K562 (cell line): ENCODE data around the gene FAM199X. TPM values are rescaled to one million over a fixed set of nuclear protein-coding genes. Genes with fewer than 3 reads are reported as not detected.

Source experiments
- E2F4 ChIP-seq: sonication (generic); formaldehyde crosslinking; IDR thresholded peaks from 2 replicates; pipeline ENCODE4 v1.8.0; 2022; ENCODE audit warnings: mild to moderate bottlenecking, low read depth, missing genetic modification reagents
- ETS2 ChIP-seq: IDR thresholded peaks from 2 replicates; pipeline ENCODE4 v1.6.1; 2016; ENCODE audit warnings: borderline replicate concordance, missing genetic modification characterization, mild to moderate bottlenecking, moderate library complexity, missing compliant biosample characterization; ENCODE audit not compliant: poor library complexity, severe bottlenecking
- HDAC2 ChIP-seq: fragments of 450-650 bp; IDR thresholded peaks from 2 replicates; pipeline ENCODE4 v1.6.1; 2016; ENCODE audit warnings: mild to moderate bottlenecking
- HMG20A ChIP-seq: fragments of 450-650 bp; formaldehyde crosslinking; conservative IDR thresholded peaks from 2 replicates; pipeline ENCODE4 v1.4.0; 2020; ENCODE audit warnings: mild to moderate bottlenecking, mixed read lengths
- JUNB ChIP-seq: fragments of 450-650 bp; formaldehyde crosslinking; conservative IDR thresholded peaks from 2 replicates; pipeline ENCODE4 v1.4.0; 2020; ENCODE audit warnings: mild to moderate bottlenecking
- MLX ChIP-seq, 2 experiments: fragments of 450-650 bp in 1 of 2; sonication (generic) in 1 of 2; formaldehyde crosslinking; conservative IDR thresholded peaks; 2 replicates each; pipeline versions ENCODE4 v1.4.0 to v1.8.1; 2020 to 2022; ENCODE audit warnings: mild to moderate bottlenecking in 1 of 2, missing genetic modification reagents in 1 of 2
- NCOR1 ChIP-seq: fragments of 450-650 bp; IDR thresholded peaks from 2 replicates; pipeline ENCODE4 v1.6.1; 2016; ENCODE audit warnings: mild to moderate bottlenecking, moderate library complexity
- NR2F6 ChIP-seq: fragments of 450-650 bp; formaldehyde crosslinking; IDR thresholded peaks from 2 replicates; pipeline ENCODE4 v1.4.0; 2020; ENCODE audit warnings: mild to moderate bottlenecking
- RNF219 ChIP-seq: fragments of 250-450 bp; sonication (Bioruptor Pico); IDR thresholded peaks from 2 replicates; pipeline ENCODE4 v1.5.0; 2022; ENCODE audit warnings: mild to moderate bottlenecking
- ZBTB2 ChIP-seq: fragments of 450-650 bp; IDR thresholded peaks from 2 replicates; pipeline ENCODE4 v1.6.1; 2016; ENCODE audit warnings: antibody characterized with exemption
- polyA plus RNA-seq, 8 experiments: library from polyadenylated mRNA; depleted of rRNA in 4 of 8; stranded (reverse) in 5 of 8; unstranded in 3 of 8; fragments of >200 nt; fragmentation: Nextera tagmentation in 2 of 8; fragmentation: Illumina TruSeq in 1 of 8; extraction: Ambion mirVana in 2 of 8; extraction: Trizol in 1 of 8; gene quantifications; 2 replicates each; pipeline versions ENCODE4 v1.2.1 to v1.2.3, GENCODE V29; 2011 to 2014; ENCODE audit warnings: inconsistent platforms in 1 of 8, missing spikeins in 1 of 8
- total RNA-seq, 7 experiments: library from RNA; depleted of rRNA in 6 of 7; stranded (reverse); fragments of >200 nt in 6 of 7; fragmentation: Illumina TruSeq in 2 of 7; extraction: Trizol in 2 of 7; gene quantifications; 2 replicates each; pipeline versions ENCODE4 v1.2.1 to v1.2.3, GENCODE V29; 2011 to 2021; ENCODE audit warnings: low replicate concordance in 1 of 7
- TF ChIP-seq, protein P1 (sequence below): fragments of 250-450 bp; sonication (Bioruptor Pico); IDR thresholded peaks from 2 replicates; pipeline ENCODE4 v1.9.0; 2021; ENCODE audit warnings: mild to moderate bottlenecking
- TF ChIP-seq, protein P2 (sequence below): fragments of 250-450 bp; sonication (Bioruptor Pico); IDR thresholded peaks from 2 replicates; pipeline ENCODE4 v1.5.0; 2020; ENCODE audit warnings: mild to moderate bottlenecking

The FAM199X gene
- total and polyA plus RNA-seq, 9 of the 15 experiments (the other 6 are each of a cell fraction or from before 2014, with no cell fraction given), result 4.6 to 22.2 (median 13.7) TPM

DNA sequence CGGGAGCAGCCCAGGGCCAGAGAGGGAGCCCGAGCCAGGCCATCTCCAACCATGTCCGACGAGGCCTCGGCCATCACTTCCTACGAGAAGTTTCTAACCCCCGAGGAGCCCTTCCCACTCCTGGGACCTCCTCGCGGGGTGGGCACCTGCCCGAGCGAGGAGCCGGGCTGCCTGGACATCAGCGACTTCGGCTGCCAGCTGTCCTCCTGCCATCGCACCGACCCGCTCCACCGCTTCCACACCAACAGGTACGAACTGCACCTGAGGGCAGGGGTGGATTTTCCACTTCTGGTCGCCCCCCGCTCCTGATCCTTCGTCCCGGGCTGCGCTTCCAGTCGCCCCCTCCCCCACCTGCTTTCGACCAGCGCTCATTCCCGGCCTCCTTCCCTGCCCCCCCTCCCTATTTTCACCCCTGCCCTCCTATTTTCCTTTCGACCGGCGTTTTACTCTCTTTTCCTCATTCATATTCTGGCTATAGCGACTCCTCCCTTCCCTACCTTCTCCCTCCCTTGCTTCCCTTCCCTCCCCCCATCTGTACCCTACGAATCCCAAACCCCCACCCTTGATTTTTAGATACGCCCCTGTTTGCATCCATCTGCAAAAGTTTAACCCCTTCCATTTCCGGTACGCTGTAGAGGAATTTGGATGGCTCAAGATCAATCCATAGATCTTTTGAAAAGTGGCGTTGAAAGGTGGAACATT is 633 bp downstream of the FAM199X start (continued):
- no peak for TF ChIP-seq ZBTB2
- TF ChIP-seq ETS2 (tag), result no peak
- no peak for TF ChIP-seq MLX (CRISPR knock-in tag; conservative IDR thresholded peaks at IDR 0.05)
- no peak for TF ChIP-seq RNF219 (CRISPR knock-in tag)
- no peak for TF ChIP-seq JUNB (CRISPR knock-in tag)
- TF ChIP-seq, protein P1, sequence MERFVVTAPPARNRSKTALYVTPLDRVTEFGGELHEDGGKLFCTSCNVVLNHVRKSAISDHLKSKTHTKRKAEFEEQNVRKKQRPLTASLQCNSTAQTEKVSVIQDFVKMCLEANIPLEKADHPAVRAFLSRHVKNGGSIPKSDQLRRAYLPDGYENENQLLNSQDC (CRISPR knock-in tag), result no peak
- no peak for TF ChIP-seq E2F4 (CRISPR knock-in tag)
- TF ChIP-seq, protein P2, sequence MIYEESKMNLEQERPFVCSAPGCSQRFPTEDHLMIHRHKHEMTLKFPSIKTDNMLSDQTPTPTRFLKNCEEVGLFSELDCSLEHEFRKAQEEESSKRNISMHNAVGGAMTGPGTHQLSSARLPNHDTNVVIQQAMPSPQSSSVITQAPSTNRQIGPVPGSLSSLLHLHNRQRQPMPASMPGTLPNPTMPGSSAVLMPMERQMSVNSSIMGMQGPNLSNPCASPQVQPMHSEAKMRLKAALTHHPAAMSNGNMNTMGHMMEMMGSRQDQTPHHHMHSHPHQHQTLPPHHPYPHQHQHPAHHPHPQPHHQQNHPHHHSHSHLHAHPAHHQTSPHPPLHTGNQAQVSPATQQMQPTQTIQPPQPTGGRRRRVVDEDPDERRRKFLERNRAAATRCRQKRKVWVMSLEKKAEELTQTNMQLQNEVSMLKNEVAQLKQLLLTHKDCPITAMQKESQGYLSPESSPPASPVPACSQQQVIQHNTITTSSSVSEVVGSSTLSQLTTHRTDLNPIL (CRISPR knock-in tag), result no peak
- no peak for TF ChIP-seq NR2F6 (CRISPR knock-in tag)
- TF ChIP-seq HMG20A (CRISPR knock-in tag), result no peak
- TF ChIP-seq HDAC2, result no peak
- no peak for TF ChIP-seq NCOR1
- TF ChIP-seq, all 486 proteins: peak for 7
